Smooth muscle cell (in vitro differentiated cells): ENCODE measurements around the gene CDH4. TPM values are rescaled to one million over a fixed set of nuclear protein-coding genes. Genes with fewer than 3 reads are reported as not detected.
"Not testable (repeated sequence)": the region's sequence is repeated elsewhere in the genome, so short reads cannot be mapped to it uniquely, and the experiment has no call there.

Experiments
- DNase-seq: peaks from one replicate; lab custom pipeline; 2025; ENCODE audit not compliant: unreplicated experiment; lab: John Stamatoyannopoulos, UW
- H2AFZ ChIP-seq: fragments of 200-600 bp; sonication (generic); 2 replicates; pipeline ENCODE4 v1.6.0; 2016; ENCODE audit warnings: antibody characterized with exemption, low read depth, mild to moderate bottlenecking
- H3F3A ChIP-seq: fragments of 200-600 bp; sonication (generic); 2 replicates; pipeline ENCODE4 v1.6.0; 2017; ENCODE audit warnings: antibody characterized with exemption, low read depth
- H3K27ac ChIP-seq: fragments of 200-600 bp; sonication (generic); 2 replicates; pipeline ENCODE4 v1.5.1; 2016; ENCODE audit warnings: low read depth, mild to moderate bottlenecking
- H3K27me3 ChIP-seq: fragments of 200-600 bp; sonication (generic); 2 replicates; pipeline ENCODE4 v1.6.1; 2016; ENCODE audit warnings: low read depth, mild to moderate bottlenecking
- H3K36me3 ChIP-seq: fragments of 200-600 bp; sonication (generic); 2 replicates; pipeline ENCODE4 v1.5.1; 2016; ENCODE audit warnings: low read depth
- H3K4me1 ChIP-seq: fragments of 200-600 bp; sonication (generic); 2 replicates; pipeline ENCODE4 v1.5.1; 2016; ENCODE audit warnings: low read depth
- H3K4me2 ChIP-seq: fragments of 200-600 bp; sonication (generic); 2 replicates; pipeline ENCODE4 v1.6.0; 2016; ENCODE audit warnings: mild to moderate bottlenecking
- H3K4me3 ChIP-seq: fragments of 200-600 bp; sonication (generic); 2 replicates; pipeline ENCODE4 v1.5.1; 2016; ENCODE audit warnings: mild to moderate bottlenecking
- H3K79me2 ChIP-seq: fragments of 200-600 bp; sonication (generic); 2 replicates; pipeline ENCODE4 v1.6.0; 2016; ENCODE audit warnings: low read depth, mild to moderate bottlenecking
- H3K9ac ChIP-seq: fragments of 200-600 bp; sonication (generic); 2 replicates; pipeline ENCODE4 v1.6.0; 2016; ENCODE audit warnings: low read depth
- H3K9me3 ChIP-seq: fragments of 200-600 bp; sonication (generic); replicated peaks from 2 replicates; pipeline ENCODE4 v1.5.1; 2016; ENCODE audit warnings: low read depth
- H4K20me1 ChIP-seq: fragments of 200-600 bp; sonication (generic); 2 replicates; pipeline ENCODE4 v1.6.0; 2016; ENCODE audit warnings: low read depth
- CTCF ChIP-seq: fragments of 200-600 bp; sonication (generic); IDR thresholded peaks from 2 replicates; pipeline ENCODE4 v1.5.1; 2017; ENCODE audit warnings: borderline replicate concordance, mild to moderate bottlenecking, antibody characterized with exemption; ENCODE audit not compliant: insufficient read depth, poor library complexity, severe bottlenecking
- whole genome bisulfite sequencing: methylation state at CpG from one replicate; pipeline ENCODE4 v1.1.7; 2016; ENCODE audit warnings: low lambda C conversion rate; 5-methylcytosine and 5-hydroxymethylcytosine counted together
- polyA plus RNA-seq: library from polyadenylated mRNA; unstranded; fragments of >200 nt; fragmentation: Nextera tagmentation; extraction: Ambion mirVana; gene quantifications from 2 replicates; pipeline ENCODE4 v1.2.1, GENCODE V29; 2016
- total RNA-seq: library from RNA; depleted of rRNA; stranded (reverse); fragments of >200 nt; gene quantifications from 2 replicates; pipeline ENCODE4 v1.2.3, GENCODE V29; 2014

CDH4 gene
- total and polyA plus RNA-seq, 2 experiments from 2014 or later, result 0.03 to 0.04 TPM

GRCh38 chr20:61850926-61851900 lies 599.2 kb downstream of the CDH4 start:
- 90% methylated on average over 31 of the region's 32 CpGs for WGBS
- Histone ChIP-seq H3K9ac (no peak overlapping the region), H3K4me2 (no peak overlapping the region), H3F3A (no peaks in the 10 kb centered on the region), H3K27ac (no peak overlapping the region), H3K4me1 (no peaks in the 10 kb centered on the region), H4K20me1 (no peaks in the 10 kb centered on the region), H3K36me3 (no peaks in the 10 kb centered on the region), H3K9me3 (no peaks in the 10 kb centered on the region), H2AFZ (no peak overlapping the region), H3K4me3 (no peak overlapping the region), H3K79me2 (no peaks in the 10 kb centered on the region), H3K27me3 (no peaks in the 10 kb centered on the region)
- no peak for DNase-seq
- no peak for TF ChIP-seq CTCF

GRCh38 chr20:61852268-61853072 lies 600.4 kb downstream of the CDH4 start:
- Histone ChIP-seq H3K79me2 (no peaks in the 10 kb centered on the region), H4K20me1 (no peaks in the 10 kb centered on the region), H3K27me3 (no peaks in the 10 kb centered on the region), H3F3A (no peaks in the 10 kb centered on the region), H3K4me2 (no peak overlapping the region), H3K4me1 (no peaks in the 10 kb centered on the region), H3K9me3 (no peaks in the 10 kb centered on the region), H3K4me3 (no peak overlapping the region), H3K36me3 (no peaks in the 10 kb centered on the region), H3K9ac (no peak overlapping the region), H3K27ac (no peak overlapping the region), H2AFZ (no peak overlapping the region)
- no peak for TF ChIP-seq CTCF
- DNase-seq, result no peak
- 91% methylated on average over 29 of the region's 29 CpGs for WGBS

- TF ChIP-seq CTCF, result no peak
- H3K4me1 ChIP-seq, result no peaks in the 10 kb centered on the region
- H2AFZ ChIP-seq, result no peak overlapping the region
- no peak for DNase-seq
- H3K36me3 ChIP-seq, result no peaks in the 10 kb centered on the region
- no peaks in the 10 kb centered on the region for H4K20me1 ChIP-seq
- no peak overlapping the region for H3K27ac ChIP-seq
- no peaks in the 10 kb centered on the region for H3K79me2 ChIP-seq
- no peak overlapping the region for H3K4me2 ChIP-seq
- H3K9me3 ChIP-seq, result no peaks in the 10 kb centered on the region
- no peaks in the 10 kb centered on the region for H3F3A ChIP-seq
- 90% methylated on average over 24 of the region's 24 CpGs for WGBS
- no peak overlapping the region for H3K4me3 ChIP-seq
- H3K27me3 ChIP-seq, result no peaks in the 10 kb centered on the region
- H3K9ac ChIP-seq, result no peak overlapping the region
These were observed 601.3 kb downstream of the CDH4 start for GRCh38 chr20:61853073-61854005.

GRCh38 chr20:61854538-61854937 lies 602.5 kb downstream of the CDH4 start:
- not testable (repeated sequence) for H3K9me3 ChIP-seq, H3K4me3 ChIP-seq, H4K20me1 ChIP-seq, H3K27ac ChIP-seq, H3K4me2 ChIP-seq, H3K4me1 ChIP-seq, H3F3A ChIP-seq, H3K9ac ChIP-seq, H3K79me2 ChIP-seq, H2AFZ ChIP-seq, H3K36me3 ChIP-seq, H3K27me3 ChIP-seq, DNase-seq
- WGBS, result 95% methylated on average over 4 of the region's 4 CpGs
